GM23338 (cell line): ENCODE results near the gene LYZL6. TPM values are rescaled to one million over a fixed set of nuclear protein-coding genes. Genes with fewer than 3 reads are reported as not detected.

Source experiments
- ATAC-seq: fragments of 200-7000 bp; cut with Tn5 transposase; 3 replicates; pipeline ENCODE4 v1.9.1; 2020
- DNase-seq: peaks from one replicate; pipeline ENCODE4 v3.0.0-alpha.2; 2015; ENCODE audit warnings: low spot score
- H2AFZ ChIP-seq: fragments of 200-600 bp; sonication (generic); 2 replicates; pipeline ENCODE4 v1.8.0; 2016; ENCODE audit warnings: antibody characterized with exemption, mild to moderate bottlenecking, moderate library complexity
- H3F3A ChIP-seq: fragments of 200-600 bp; sonication (generic); replicated peaks from 2 replicates; pipeline ENCODE4 v1.8.0; 2017; ENCODE audit warnings: antibody characterized with exemption, mixed run types, low read depth
- H3K27ac ChIP-seq: fragments of 200-600 bp; sonication (generic); 2 replicates; pipeline ENCODE4 v1.6.1; 2016; ENCODE audit warnings: low read depth
- H3K27me3 ChIP-seq: fragments of 200-600 bp; sonication (generic); 2 replicates; pipeline ENCODE4 v1.8.0; 2016; ENCODE audit warnings: mild to moderate bottlenecking, mixed run types, moderate library complexity; ENCODE audit not compliant: insufficient read depth
- H3K36me3 ChIP-seq: fragments of 200-600 bp; sonication (generic); 2 replicates; pipeline ENCODE4 v1.8.0; 2016; ENCODE audit warnings: mild to moderate bottlenecking; ENCODE audit not compliant: insufficient read depth
- H3K4me1 ChIP-seq: fragments of 200-600 bp; sonication (generic); 2 replicates; pipeline ENCODE4 v1.8.0; 2016; ENCODE audit warnings: mild to moderate bottlenecking, moderate library complexity; ENCODE audit not compliant: insufficient read depth
- H3K4me2 ChIP-seq: fragments of 200-600 bp; sonication (generic); 2 replicates; pipeline ENCODE4 v1.7.1; 2017; ENCODE audit warnings: mixed run types
- H3K4me3 ChIP-seq: fragments of 200-600 bp; sonication (generic); 2 replicates; pipeline ENCODE4 v1.6.1; 2016; ENCODE audit warnings: mixed run types
- H3K79me2 ChIP-seq: fragments of 200-600 bp; sonication (generic); replicated peaks from 2 replicates; pipeline ENCODE4 v1.8.0; 2017; ENCODE audit warnings: mild to moderate bottlenecking; ENCODE audit not compliant: insufficient read depth
- H3K9me2 ChIP-seq: fragments of 200-600 bp; sonication (generic); 2 replicates; pipeline ENCODE4 v1.8.0; 2017; ENCODE audit not compliant: insufficient read depth
- H4K20me1 ChIP-seq: fragments of 200-600 bp; sonication (generic); replicated peaks from 2 replicates; pipeline ENCODE4 v1.8.0; 2017; ENCODE audit warnings: mild to moderate bottlenecking; ENCODE audit not compliant: insufficient read depth
- H3K27ac Mint-ChIP-seq: 2 replicates; pipeline ENCODE4 v1.8.0; 2020; ENCODE audit warnings: inconsistent platforms, mild to moderate bottlenecking, moderate library complexity, mixed read lengths
- H3K27me3 Mint-ChIP-seq: 3 replicates; pipeline ENCODE4 v1.8.0; 2022; ENCODE audit warnings: low read depth, mild to moderate bottlenecking, moderate library complexity, mixed read lengths, inconsistent platforms; ENCODE audit not compliant: insufficient read depth, poor library complexity
- H3K36me3 Mint-ChIP-seq: 3 replicates; pipeline ENCODE4 v1.8.0; 2021; ENCODE audit warnings: low read depth, mild to moderate bottlenecking, inconsistent platforms, moderate library complexity, mixed read lengths
- H3K4me1 Mint-ChIP-seq: 3 replicates; pipeline ENCODE4 v1.8.0; 2020; ENCODE audit warnings: mild to moderate bottlenecking, inconsistent platforms, mixed read lengths
- H3K4me3 Mint-ChIP-seq: 3 replicates; pipeline ENCODE4 v1.8.0; 2021; ENCODE audit warnings: moderate library complexity, mild to moderate bottlenecking, inconsistent platforms, mixed read lengths
- H3K9me3 Mint-ChIP-seq: 3 replicates; pipeline ENCODE4 v1.8.0; 2020; ENCODE audit warnings: moderate library complexity, mild to moderate bottlenecking, inconsistent platforms, mixed read lengths
- CREB1 ChIP-seq: fragments of 250-450 bp; sonication (Bioruptor Pico); IDR thresholded peaks from 2 replicates; pipeline ENCODE4 v1.5.0; 2020; ENCODE audit warnings: low read depth, mild to moderate bottlenecking, moderate library complexity
- ETS1 ChIP-seq: IDR thresholded peaks from 2 replicates; pipeline ENCODE4 v1.6.1; 2016; ENCODE audit warnings: antibody characterized with exemption
- EZH2 ChIP-seq: fragments of 200-600 bp; sonication (generic); IDR thresholded peaks from one replicate; pipeline ENCODE4 v1.8.0; 2017; ENCODE audit warnings: antibody characterized with exemption, mild to moderate bottlenecking, low read depth; ENCODE audit not compliant: unreplicated experiment
- EZH2phosphoT487 ChIP-seq: fragments of 200-600 bp; sonication (generic); IDR thresholded peaks from one replicate; pipeline ENCODE4 v1.8.1; 2018; ENCODE audit warnings: antibody characterized with exemption; ENCODE audit not compliant: unreplicated experiment
- JUNB ChIP-seq: IDR thresholded peaks from one replicate; pipeline ENCODE4 v1.6.1; 2016; ENCODE audit warnings: antibody characterized with exemption; ENCODE audit not compliant: unreplicated experiment
- NANOG ChIP-seq: IDR thresholded peaks from 2 replicates; pipeline ENCODE4 v1.6.1; 2016; ENCODE audit warnings: antibody characterized with exemption, borderline replicate concordance
- POLR2AphosphoS5 ChIP-seq: IDR thresholded peaks from 2 replicates; pipeline ENCODE4 v1.6.1; 2016; ENCODE audit warnings: antibody characterized with exemption, low read depth
- STAT1 ChIP-seq: IDR thresholded peaks from one replicate; pipeline ENCODE4 v1.6.1; 2016; ENCODE audit warnings: antibody characterized with exemption; ENCODE audit not compliant: unreplicated experiment
- ZNF114 ChIP-seq: fragments of 250-450 bp; sonication (Bioruptor Pico); IDR thresholded peaks from 2 replicates; pipeline ENCODE4 v1.5.0; 2020; ENCODE audit warnings: mild to moderate bottlenecking, moderate library complexity
- ZNF331 ChIP-seq: fragments of 250-450 bp; sonication (Bioruptor Pico); IDR thresholded peaks from 2 replicates; pipeline ENCODE4 v1.5.0; 2020; ENCODE audit warnings: low read depth, mild to moderate bottlenecking, moderate library complexity
- polyA plus RNA-seq: library from polyadenylated mRNA; unstranded; fragments of >200 nt; fragmentation: Nextera tagmentation; extraction: Ambion mirVana; gene quantifications from 2 replicates; pipeline ENCODE4 v1.2.1, GENCODE V29; 2016
- total RNA-seq: library from RNA; depleted of rRNA; stranded (reverse); fragments of >200 nt; shearing (Covaris generic); gene quantifications from 2 replicates; pipeline ENCODE4 v1.2.3, GENCODE V29; 2014
- TF ChIP-seq, protein P1 (sequence below), 2 experiments: fragments of 200-600 bp in 1 of 2; sonication (generic) in 1 of 2; conservative IDR thresholded peaks; 2 replicates each; pipeline versions ENCODE4 v1.5.1 to v1.6.1; 2016 to 2017; ENCODE audit warnings: antibody characterized with exemption in 2 of 2, low read depth in 2 of 2, mild to moderate bottlenecking in 2 of 2, moderate library complexity in 1 of 2
- TF ChIP-seq, protein P2 (sequence below): IDR thresholded peaks from one replicate; pipeline ENCODE4 v1.6.1; 2018; ENCODE audit warnings: antibody characterized with exemption; ENCODE audit not compliant: unreplicated experiment

LYZL6 gene
- total and polyA plus RNA-seq, 2 experiments from 2014 or later: not detected

DNA sequence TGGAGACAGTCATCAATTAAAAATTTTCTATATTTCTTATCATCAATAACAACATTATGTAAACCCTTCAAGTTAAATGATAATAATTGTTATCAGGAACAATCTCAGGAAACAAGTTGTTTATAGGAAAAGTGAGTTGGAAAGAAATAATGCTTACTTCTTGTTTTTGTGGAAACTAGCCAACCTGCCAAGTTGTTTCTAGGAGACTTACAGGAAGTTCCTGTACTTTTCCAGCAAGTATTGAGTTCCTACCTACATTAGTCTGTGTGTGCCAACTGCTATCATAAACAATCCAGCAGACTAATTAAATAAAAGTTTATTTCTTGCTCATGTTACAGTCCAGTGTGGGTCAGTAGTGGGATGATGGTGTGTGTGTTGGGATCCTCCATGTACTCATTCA lies 44.7 kb upstream of the LYZL6 start (continued):
- TF ChIP-seq ETS1 (no peak), ZNF331 (CRISPR knock-in tag) (no peak), JUNB (no peak), NANOG (no peak)
- TF ChIP-seq, protein P1, sequence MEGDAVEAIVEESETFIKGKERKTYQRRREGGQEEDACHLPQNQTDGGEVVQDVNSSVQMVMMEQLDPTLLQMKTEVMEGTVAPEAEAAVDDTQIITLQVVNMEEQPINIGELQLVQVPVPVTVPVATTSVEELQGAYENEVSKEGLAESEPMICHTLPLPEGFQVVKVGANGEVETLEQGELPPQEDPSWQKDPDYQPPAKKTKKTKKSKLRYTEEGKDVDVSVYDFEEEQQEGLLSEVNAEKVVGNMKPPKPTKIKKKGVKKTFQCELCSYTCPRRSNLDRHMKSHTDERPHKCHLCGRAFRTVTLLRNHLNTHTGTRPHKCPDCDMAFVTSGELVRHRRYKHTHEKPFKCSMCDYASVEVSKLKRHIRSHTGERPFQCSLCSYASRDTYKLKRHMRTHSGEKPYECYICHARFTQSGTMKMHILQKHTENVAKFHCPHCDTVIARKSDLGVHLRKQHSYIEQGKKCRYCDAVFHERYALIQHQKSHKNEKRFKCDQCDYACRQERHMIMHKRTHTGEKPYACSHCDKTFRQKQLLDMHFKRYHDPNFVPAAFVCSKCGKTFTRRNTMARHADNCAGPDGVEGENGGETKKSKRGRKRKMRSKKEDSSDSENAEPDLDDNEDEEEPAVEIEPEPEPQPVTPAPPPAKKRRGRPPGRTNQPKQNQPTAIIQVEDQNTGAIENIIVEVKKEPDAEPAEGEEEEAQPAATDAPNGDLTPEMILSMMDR (conservative IDR thresholded peaks at IDR 0.05; ENCODE audit: low read depth in 2 of 2): no peak
- TF ChIP-seq, protein P2, sequence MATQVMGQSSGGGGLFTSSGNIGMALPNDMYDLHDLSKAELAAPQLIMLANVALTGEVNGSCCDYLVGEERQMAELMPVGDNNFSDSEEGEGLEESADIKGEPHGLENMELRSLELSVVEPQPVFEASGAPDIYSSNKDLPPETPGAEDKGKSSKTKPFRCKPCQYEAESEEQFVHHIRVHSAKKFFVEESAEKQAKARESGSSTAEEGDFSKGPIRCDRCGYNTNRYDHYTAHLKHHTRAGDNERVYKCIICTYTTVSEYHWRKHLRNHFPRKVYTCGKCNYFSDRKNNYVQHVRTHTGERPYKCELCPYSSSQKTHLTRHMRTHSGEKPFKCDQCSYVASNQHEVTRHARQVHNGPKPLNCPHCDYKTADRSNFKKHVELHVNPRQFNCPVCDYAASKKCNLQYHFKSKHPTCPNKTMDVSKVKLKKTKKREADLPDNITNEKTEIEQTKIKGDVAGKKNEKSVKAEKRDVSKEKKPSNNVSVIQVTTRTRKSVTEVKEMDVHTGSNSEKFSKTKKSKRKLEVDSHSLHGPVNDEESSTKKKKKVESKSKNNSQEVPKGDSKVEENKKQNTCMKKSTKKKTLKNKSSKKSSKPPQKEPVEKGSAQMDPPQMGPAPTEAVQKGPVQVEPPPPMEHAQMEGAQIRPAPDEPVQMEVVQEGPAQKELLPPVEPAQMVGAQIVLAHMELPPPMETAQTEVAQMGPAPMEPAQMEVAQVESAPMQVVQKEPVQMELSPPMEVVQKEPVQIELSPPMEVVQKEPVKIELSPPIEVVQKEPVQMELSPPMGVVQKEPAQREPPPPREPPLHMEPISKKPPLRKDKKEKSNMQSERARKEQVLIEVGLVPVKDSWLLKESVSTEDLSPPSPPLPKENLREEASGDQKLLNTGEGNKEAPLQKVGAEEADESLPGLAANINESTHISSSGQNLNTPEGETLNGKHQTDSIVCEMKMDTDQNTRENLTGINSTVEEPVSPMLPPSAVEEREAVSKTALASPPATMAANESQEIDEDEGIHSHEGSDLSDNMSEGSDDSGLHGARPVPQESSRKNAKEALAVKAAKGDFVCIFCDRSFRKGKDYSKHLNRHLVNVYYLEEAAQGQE: no peak

- Histone ChIP-seq H3K4me1 (no peaks in the 10 kb centered on the region), H3K27ac (no peak within 1 kb of the TSS), H3K27me3 (no peaks in the 10 kb centered on the region), H3K79me2 (no peaks in the 10 kb centered on the region), H3K36me3 (no peaks in the 10 kb centered on the region), H3F3A (no peaks in the 10 kb centered on the region), H4K20me1 (no peaks in the 10 kb centered on the region), H3K4me3 (no peak within 1 kb of the TSS), H3K4me2 (no peak within 1 kb of the TSS), H2AFZ (no peak within 1 kb of the TSS), H3K9me2 (no peaks in the 10 kb centered on the region; the same call in 1 of the 2 replicates)
- Mint-ChIP-seq H3K4me3 (no peak within 1 kb of the TSS), H3K27me3 (peaks cover 3% of the 10 kb centered on the region), H3K4me1 (no peaks in the 10 kb centered on the region), H3K9me3 (no peaks in the 10 kb centered on the region), H3K27ac (no peak within 1 kb of the TSS), H3K36me3 (no peaks in the 10 kb centered on the region)
- ATAC-seq: no peak
- DNase-seq: no peak
- TF ChIP-seq EZH2phosphoT487 (no peak), NANOG (no peak), POLR2AphosphoS5 (no peak), ZNF114 (CRISPR knock-in tag) (no peak), STAT1 (no peak), EZH2 (no peak), CREB1 (CRISPR knock-in tag) (no peak)
- TF ChIP-seq, protein P1 (conservative IDR thresholded peaks at IDR 0.05; ENCODE audit: low read depth in 2 of 2): no peak
- TF ChIP-seq, protein P2: no peak
Observed at GRCh38 chr17:35986643-35987042, 43.1 kb upstream of the LYZL6 start, which contains the start of gene CCL14. Gene CCL14 (minus strand): TSS chr17:35986729. CDS start chr17:35986649, 80 bp downstream.
